ENCODE measurements around the gene ZNF697. TPM values are rescaled to one million over a fixed set of nuclear protein-coding genes. Genes with fewer than 3 reads are reported as not detected.

Gene ZNF697
- total RNA-seq, 4 donors from 2014 or later: 2.4 to 25.5 (median 7.9) TPM

DNA sequence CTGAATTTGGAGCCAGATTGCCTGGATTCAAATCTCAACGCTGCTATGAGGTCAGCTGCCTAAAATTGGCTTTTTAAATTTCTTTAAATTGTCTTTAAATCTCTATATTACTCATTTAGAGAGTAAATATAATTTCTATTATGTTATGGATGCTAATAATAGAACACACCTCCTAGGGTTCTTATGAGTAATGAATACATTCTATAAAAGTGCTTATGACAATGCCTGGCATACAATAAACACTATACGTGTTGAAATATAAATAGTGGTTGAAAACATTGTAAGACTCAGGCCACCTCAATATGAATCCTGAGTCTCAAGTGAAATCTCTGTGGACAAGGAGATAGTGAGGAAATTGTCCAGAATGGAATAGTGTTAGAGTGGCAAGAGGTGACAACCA, 32.7 kb upstream of the ZNF697 start:
- Histone ChIP-seq H3K27me3 (no peaks in the 10 kb centered on the region), H3K9me3 (no peaks in the 10 kb centered on the region), H3K36me3 (no peaks in the 10 kb centered on the region), H3K4me3 (no peak overlapping the region), H3K27ac (no peak overlapping the region), H3K4me1 (no peaks in the 10 kb centered on the region)
- no peak for DNase-seq
- TF ChIP-seq POLR2A (IDR thresholded peaks at IDR 0.05): no peak
- TF ChIP-seq, protein P1, sequence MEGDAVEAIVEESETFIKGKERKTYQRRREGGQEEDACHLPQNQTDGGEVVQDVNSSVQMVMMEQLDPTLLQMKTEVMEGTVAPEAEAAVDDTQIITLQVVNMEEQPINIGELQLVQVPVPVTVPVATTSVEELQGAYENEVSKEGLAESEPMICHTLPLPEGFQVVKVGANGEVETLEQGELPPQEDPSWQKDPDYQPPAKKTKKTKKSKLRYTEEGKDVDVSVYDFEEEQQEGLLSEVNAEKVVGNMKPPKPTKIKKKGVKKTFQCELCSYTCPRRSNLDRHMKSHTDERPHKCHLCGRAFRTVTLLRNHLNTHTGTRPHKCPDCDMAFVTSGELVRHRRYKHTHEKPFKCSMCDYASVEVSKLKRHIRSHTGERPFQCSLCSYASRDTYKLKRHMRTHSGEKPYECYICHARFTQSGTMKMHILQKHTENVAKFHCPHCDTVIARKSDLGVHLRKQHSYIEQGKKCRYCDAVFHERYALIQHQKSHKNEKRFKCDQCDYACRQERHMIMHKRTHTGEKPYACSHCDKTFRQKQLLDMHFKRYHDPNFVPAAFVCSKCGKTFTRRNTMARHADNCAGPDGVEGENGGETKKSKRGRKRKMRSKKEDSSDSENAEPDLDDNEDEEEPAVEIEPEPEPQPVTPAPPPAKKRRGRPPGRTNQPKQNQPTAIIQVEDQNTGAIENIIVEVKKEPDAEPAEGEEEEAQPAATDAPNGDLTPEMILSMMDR (IDR thresholded peaks at IDR 0.05): no peak
- intact Hi-C loops (cut with DNase I; ENCODE audit: low total_unique reads): no loop called here

GRCh38 chr1:119680193-119680592, 32.1 kb upstream of the ZNF697 start:
- no peaks in the 10 kb centered on the region for H3K4me1 ChIP-seq
- H3K36me3 ChIP-seq: no peaks in the 10 kb centered on the region
- H3K27ac ChIP-seq: no peak overlapping the region
- no peak for TF ChIP-seq POLR2A (IDR thresholded peaks at IDR 0.05)
- TF ChIP-seq, protein P1 (IDR thresholded peaks at IDR 0.05): no peak
- no peak for DNase-seq
- H3K4me3 ChIP-seq: no peak overlapping the region
- no peaks in the 10 kb centered on the region for H3K27me3 ChIP-seq
- H3K9me3 ChIP-seq: no peaks in the 10 kb centered on the region
- intact Hi-C loops (cut with DNase I; ENCODE audit: low total_unique reads): no loop called here

DNA sequence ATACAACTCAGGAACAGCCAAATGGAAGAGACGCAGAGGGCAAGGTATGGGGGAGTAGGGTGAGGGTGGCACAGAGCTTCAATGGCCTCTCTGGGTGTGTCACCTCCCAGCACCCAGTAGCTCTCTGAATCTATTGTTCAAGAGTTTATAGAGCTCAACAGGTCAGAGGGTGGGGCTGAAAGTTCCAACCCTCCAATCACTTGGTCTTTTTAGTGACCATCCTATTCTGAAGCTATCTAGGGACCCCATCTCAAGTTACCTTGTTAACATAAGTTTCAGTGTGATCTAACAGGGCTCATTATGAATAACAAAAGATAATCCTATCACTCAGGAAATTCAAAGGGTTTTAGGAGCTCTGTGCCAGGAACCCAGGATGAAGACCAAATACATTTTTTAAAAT, 31.2 kb upstream of the ZNF697 start:
- Histone ChIP-seq H3K27me3 (no peaks in the 10 kb centered on the region), H3K4me3 (no peak overlapping the region), H3K36me3 (no peaks in the 10 kb centered on the region), H3K27ac (no peak overlapping the region), H3K4me1 (no peaks in the 10 kb centered on the region), H3K9me3 (no peaks in the 10 kb centered on the region)
- no peak for DNase-seq
- TF ChIP-seq, protein P1 (IDR thresholded peaks at IDR 0.05): no peak
- TF ChIP-seq POLR2A (IDR thresholded peaks at IDR 0.05): no peak
- intact Hi-C loops (cut with DNase I; ENCODE audit: low total_unique reads): no loop called here

DNA sequence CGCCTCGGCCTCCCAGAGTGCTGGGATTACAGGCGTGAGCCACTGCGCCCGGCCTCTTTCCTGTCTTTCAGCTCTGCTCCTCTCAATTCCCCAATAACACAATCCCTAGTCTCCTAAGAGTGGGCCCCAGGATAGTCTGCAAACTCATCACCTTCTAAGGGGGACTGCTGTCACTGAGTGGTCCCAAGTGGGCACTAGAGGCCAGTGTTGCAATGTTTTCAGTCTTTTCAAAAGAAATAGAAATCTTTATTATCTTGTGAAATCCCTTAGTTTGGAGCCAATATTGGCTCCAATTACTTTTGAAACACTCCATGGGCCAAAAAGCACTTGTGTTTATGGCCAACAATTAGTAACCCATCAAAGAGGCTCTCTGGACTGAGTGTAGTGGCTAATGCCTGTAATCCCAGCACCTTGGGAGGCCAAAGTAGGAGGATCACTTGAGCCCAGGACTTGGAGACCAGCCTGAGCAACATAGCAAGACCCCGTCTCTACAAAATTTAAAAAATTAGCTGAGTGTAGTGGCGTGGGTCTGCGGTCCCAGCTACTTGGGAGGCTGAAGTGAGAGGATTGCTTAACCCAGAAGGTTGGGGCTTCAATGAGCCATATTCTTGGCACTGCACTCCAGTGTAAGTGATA, 28.6 kb upstream of the ZNF697 start:
- H3K27ac ChIP-seq: no peak overlapping the region
- TF ChIP-seq, protein P1 (IDR thresholded peaks at IDR 0.05): no peak
- no peak for TF ChIP-seq POLR2A (IDR thresholded peaks at IDR 0.05)
- intact Hi-C loops (cut with DNase I; ENCODE audit: low total_unique reads): no loop called here
- no peak overlapping the region for H3K4me3 ChIP-seq
- DNase-seq: peak; percentile 34 to 47
- no peaks in the 10 kb centered on the region for H3K9me3 ChIP-seq
- no peaks in the 10 kb centered on the region for H3K4me1 ChIP-seq
- H3K36me3 ChIP-seq: no peaks in the 10 kb centered on the region
- no peaks in the 10 kb centered on the region for H3K27me3 ChIP-seq

DNA sequence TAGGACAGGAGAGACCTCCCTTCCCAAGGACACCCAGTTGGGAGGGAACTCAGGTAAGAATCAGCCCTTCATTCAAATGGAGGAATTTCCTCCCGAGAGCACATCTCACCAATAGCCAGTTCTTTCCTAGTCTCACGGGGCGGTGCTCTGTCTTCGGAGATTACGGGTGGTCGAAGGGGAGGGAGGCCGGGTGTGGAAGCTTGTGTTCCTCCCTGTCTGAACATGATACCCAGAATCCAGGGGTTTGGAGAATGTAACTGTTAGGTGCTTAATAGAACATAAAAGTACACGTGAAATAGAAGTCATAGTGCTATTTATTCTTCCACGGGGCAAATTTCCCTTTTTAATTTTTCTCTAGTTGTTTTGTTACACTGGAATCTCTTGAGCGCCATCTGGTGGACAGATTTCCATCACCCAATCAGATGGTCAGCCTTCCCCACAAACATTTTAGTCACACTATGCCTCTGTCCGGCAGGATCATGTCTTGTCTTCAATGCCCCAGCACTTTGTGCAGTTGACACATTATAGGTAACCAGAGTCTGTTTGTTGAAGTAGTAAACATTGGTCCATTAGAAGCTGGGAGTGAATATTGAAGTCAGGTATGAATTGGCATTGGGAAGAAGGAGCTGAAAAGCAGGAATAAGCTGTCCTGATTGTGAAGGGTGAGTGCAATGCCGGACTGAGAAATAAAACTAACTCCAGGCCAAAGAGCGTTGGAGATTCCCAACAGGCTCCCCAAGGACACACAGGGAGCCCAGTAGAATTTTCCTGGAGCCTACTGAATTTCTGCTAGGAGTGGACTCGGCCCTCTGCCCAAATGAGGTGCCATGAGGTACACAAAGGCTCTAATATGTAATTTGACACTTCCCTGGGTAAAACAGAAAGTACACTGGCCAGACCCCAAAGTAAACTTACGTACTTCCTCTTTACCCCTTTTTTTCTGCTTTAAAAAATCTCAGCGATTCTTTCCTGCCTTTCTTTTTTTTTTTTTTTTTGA, 27.6 kb upstream of the ZNF697 start:
- Histone ChIP-seq H3K36me3 (no peaks in the 10 kb centered on the region), H3K27me3 (no peaks in the 10 kb centered on the region), H3K4me3 (peak overlapping the region; percentile 18 to 45), H3K4me1 (no peaks in the 10 kb centered on the region), H3K9me3 (no peaks in the 10 kb centered on the region), H3K27ac (peak overlapping the region; percentile 56 to 74)
- TF ChIP-seq POLR2A (IDR thresholded peaks at IDR 0.05): no peak
- TF ChIP-seq, protein P1 (IDR thresholded peaks at IDR 0.05): peak; percentile 75 to 89 (median 80)
- peak; percentile 74 to 90 for DNase-seq
- intact Hi-C loops (cut with DNase I; ENCODE audit: low total_unique reads): no loop called here
